SK-N-SH treated with all-trans-retinoic acid at 6 μM for 48 hours (cell line): ENCODE measurements around the gene MAGEB17.
"Not testable (repeated sequence)": the region's sequence is repeated elsewhere in the genome, so short reads cannot be mapped to it uniquely, and the experiment has no call there.

Experiments used
- ATAC-seq: fragments of 200-7000 bp; cut with Tn5 transposase; 3 replicates; pipeline ENCODE4 v1.9.1; 2020; ENCODE audit warnings: mild to moderate bottlenecking, moderate library complexity
- BACH2 ChIP-seq: fragments of 250-450 bp; sonication (Bioruptor Pico); IDR thresholded peaks from 2 replicates; pipeline ENCODE4 v1.9.0; 2021; ENCODE audit warnings: mild to moderate bottlenecking, borderline replicate concordance
- CSDC2 ChIP-seq: fragments of 250-450 bp; sonication (Bioruptor Pico); IDR thresholded peaks from 2 replicates; pipeline ENCODE4 v1.5.0; 2020; ENCODE audit warnings: mild to moderate bottlenecking, moderate library complexity
- GLIS3 ChIP-seq: fragments of 250-450 bp; sonication (Bioruptor Pico); IDR thresholded peaks from 2 replicates; pipeline ENCODE4 v1.5.0; 2020; ENCODE audit warnings: mild to moderate bottlenecking, moderate library complexity
- ISL1 ChIP-seq: fragments of 250-450 bp; sonication (Bioruptor Pico); IDR thresholded peaks from 2 replicates; pipeline ENCODE4 v2.1.2; 2022; ENCODE audit warnings: mild to moderate bottlenecking, moderate library complexity
- OSR1 ChIP-seq: fragments of 250-450 bp; sonication (Bioruptor Pico); IDR thresholded peaks from 2 replicates; pipeline ENCODE4 v1.8.0; 2022; ENCODE audit warnings: moderate library complexity, mild to moderate bottlenecking, inconsistent platforms
- PPARA ChIP-seq: fragments of 250-450 bp; sonication (Bioruptor Pico); IDR thresholded peaks from 2 replicates; pipeline ENCODE4 v1.5.0; 2020; ENCODE audit warnings: mild to moderate bottlenecking, borderline replicate concordance
- TCF4 ChIP-seq: fragments of 250-450 bp; sonication (Bioruptor Pico); IDR thresholded peaks from 2 replicates; pipeline ENCODE4 v1.8.0; 2021; ENCODE audit warnings: mild to moderate bottlenecking, moderate library complexity, borderline replicate concordance
- TOX ChIP-seq: fragments of 250-450 bp; sonication (Bioruptor Pico); IDR thresholded peaks from 2 replicates; pipeline ENCODE4 v1.8.0; 2021; ENCODE audit warnings: mild to moderate bottlenecking, moderate library complexity, borderline replicate concordance
- ZC3H10 ChIP-seq: fragments of 250-450 bp; sonication (Bioruptor Pico); IDR thresholded peaks from 2 replicates; pipeline ENCODE4 v1.5.1; 2021; ENCODE audit warnings: mild to moderate bottlenecking, moderate library complexity
- ZFP3 ChIP-seq: fragments of 250-450 bp; sonication (Bioruptor Pico); IDR thresholded peaks from 2 replicates; pipeline ENCODE4 v1.5.0; 2020; ENCODE audit warnings: mild to moderate bottlenecking, moderate library complexity
- ZFP30 ChIP-seq: fragments of 450-650 bp; formaldehyde crosslinking; IDR thresholded peaks from 2 replicates; pipeline ENCODE4 v1.5.0; 2022; ENCODE audit warnings: mild to moderate bottlenecking, moderate library complexity
- ZNF565 ChIP-seq: fragments of 450-650 bp; formaldehyde crosslinking; conservative IDR thresholded peaks from 2 replicates; pipeline ENCODE4 v1.5.0; 2020; ENCODE audit warnings: low read depth, mild to moderate bottlenecking, moderate library complexity
- ZNF8 ChIP-seq: fragments of 450-650 bp; formaldehyde crosslinking; IDR thresholded peaks from 2 replicates; pipeline ENCODE4 v1.5.0; 2020; ENCODE audit warnings: mild to moderate bottlenecking, moderate library complexity
- TF ChIP-seq, protein P1 (sequence below): fragments of 250-450 bp; sonication (Bioruptor Pico); IDR thresholded peaks from 2 replicates; pipeline ENCODE4 v1.5.0; 2020; ENCODE audit warnings: mild to moderate bottlenecking, moderate library complexity
- TF ChIP-seq, protein P2 (sequence below): fragments of 250-450 bp; sonication (Bioruptor Pico); IDR thresholded peaks from 2 replicates; pipeline ENCODE4 v1.5.1; 2020; ENCODE audit warnings: low read depth, mild to moderate bottlenecking, moderate library complexity
- TF ChIP-seq, protein P3 (sequence below): fragments of 250-450 bp; sonication (Bioruptor Pico); IDR thresholded peaks from 2 replicates; pipeline ENCODE4 v1.5.1; 2021; ENCODE audit warnings: mild to moderate bottlenecking, moderate library complexity
- TF ChIP-seq, protein P4 (sequence below): fragments of 250-450 bp; sonication (Bioruptor Pico); IDR thresholded peaks from 2 replicates; pipeline ENCODE4 v1.8.0; 2021; ENCODE audit warnings: low read depth, mild to moderate bottlenecking, moderate library complexity, borderline replicate concordance
- TF ChIP-seq, protein P5 (sequence below): fragments of 250-450 bp; sonication (Bioruptor Pico); IDR thresholded peaks from 2 replicates; pipeline ENCODE4 v1.8.0; 2020; ENCODE audit warnings: mild to moderate bottlenecking, moderate library complexity, borderline replicate concordance

MAGEB17 gene

DNA sequence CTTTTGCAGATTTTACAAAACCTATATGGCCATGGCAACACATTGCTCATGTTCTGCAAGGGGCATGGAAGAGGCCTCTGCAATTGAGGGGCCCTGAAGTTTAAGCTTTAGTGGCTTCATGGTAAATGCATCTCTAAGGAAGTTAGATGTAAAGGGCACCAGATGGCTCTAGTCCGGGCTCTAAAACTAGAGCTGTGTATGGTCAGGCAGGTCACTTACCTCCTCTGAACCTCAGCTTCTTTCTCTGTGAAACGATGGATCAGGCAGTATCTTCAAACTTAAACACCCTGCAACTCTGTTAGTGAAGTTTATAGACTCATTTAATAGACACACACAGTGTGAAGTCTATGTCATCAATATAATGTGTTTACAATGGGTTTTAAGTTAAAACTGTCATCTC is 10.0 kb downstream of the MAGEB17 start:
- TF ChIP-seq, protein P1, sequence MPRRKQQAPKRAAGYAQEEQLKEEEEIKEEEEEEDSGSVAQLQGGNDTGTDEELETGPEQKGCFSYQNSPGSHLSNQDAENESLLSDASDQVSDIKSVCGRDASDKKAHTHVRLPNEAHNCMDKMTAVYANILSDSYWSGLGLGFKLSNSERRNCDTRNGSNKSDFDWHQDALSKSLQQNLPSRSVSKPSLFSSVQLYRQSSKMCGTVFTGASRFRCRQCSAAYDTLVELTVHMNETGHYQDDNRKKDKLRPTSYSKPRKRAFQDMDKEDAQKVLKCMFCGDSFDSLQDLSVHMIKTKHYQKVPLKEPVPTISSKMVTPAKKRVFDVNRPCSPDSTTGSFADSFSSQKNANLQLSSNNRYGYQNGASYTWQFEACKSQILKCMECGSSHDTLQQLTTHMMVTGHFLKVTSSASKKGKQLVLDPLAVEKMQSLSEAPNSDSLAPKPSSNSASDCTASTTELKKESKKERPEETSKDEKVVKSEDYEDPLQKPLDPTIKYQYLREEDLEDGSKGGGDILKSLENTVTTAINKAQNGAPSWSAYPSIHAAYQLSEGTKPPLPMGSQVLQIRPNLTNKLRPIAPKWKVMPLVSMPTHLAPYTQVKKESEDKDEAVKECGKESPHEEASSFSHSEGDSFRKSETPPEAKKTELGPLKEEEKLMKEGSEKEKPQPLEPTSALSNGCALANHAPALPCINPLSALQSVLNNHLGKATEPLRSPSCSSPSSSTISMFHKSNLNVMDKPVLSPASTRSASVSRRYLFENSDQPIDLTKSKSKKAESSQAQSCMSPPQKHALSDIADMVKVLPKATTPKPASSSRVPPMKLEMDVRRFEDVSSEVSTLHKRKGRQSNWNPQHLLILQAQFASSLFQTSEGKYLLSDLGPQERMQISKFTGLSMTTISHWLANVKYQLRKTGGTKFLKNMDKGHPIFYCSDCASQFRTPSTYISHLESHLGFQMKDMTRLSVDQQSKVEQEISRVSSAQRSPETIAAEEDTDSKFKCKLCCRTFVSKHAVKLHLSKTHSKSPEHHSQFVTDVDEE (CRISPR knock-in tag): no peak
- TF ChIP-seq ISL1 (CRISPR knock-in tag): no peak
- no peak for TF ChIP-seq BACH2 (CRISPR knock-in tag)
- TF ChIP-seq TCF4 (CRISPR knock-in tag): no peak
- TF ChIP-seq ZC3H10: no peak
- TF ChIP-seq, protein P2, sequence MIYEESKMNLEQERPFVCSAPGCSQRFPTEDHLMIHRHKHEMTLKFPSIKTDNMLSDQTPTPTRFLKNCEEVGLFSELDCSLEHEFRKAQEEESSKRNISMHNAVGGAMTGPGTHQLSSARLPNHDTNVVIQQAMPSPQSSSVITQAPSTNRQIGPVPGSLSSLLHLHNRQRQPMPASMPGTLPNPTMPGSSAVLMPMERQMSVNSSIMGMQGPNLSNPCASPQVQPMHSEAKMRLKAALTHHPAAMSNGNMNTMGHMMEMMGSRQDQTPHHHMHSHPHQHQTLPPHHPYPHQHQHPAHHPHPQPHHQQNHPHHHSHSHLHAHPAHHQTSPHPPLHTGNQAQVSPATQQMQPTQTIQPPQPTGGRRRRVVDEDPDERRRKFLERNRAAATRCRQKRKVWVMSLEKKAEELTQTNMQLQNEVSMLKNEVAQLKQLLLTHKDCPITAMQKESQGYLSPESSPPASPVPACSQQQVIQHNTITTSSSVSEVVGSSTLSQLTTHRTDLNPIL (CRISPR knock-in tag): no peak
- TF ChIP-seq, protein P3, sequence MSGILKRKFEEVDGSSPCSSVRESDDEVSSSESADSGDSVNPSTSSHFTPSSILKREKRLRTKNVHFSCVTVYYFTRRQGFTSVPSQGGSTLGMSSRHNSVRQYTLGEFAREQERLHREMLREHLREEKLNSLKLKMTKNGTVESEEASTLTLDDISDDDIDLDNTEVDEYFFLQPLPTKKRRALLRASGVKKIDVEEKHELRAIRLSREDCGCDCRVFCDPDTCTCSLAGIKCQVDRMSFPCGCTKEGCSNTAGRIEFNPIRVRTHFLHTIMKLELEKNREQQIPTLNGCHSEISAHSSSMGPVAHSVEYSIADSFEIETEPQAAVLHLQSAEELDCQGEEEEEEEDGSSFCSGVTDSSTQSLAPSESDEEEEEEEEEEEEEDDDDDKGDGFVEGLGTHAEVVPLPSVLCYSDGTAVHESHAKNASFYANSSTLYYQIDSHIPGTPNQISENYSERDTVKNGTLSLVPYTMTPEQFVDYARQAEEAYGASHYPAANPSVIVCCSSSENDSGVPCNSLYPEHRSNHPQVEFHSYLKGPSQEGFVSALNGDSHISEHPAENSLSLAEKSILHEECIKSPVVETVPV (CRISPR knock-in tag): no peak
- no peak for TF ChIP-seq ZNF8
- TF ChIP-seq ZNF565 (CRISPR knock-in tag): no peak
- TF ChIP-seq, protein P4, sequence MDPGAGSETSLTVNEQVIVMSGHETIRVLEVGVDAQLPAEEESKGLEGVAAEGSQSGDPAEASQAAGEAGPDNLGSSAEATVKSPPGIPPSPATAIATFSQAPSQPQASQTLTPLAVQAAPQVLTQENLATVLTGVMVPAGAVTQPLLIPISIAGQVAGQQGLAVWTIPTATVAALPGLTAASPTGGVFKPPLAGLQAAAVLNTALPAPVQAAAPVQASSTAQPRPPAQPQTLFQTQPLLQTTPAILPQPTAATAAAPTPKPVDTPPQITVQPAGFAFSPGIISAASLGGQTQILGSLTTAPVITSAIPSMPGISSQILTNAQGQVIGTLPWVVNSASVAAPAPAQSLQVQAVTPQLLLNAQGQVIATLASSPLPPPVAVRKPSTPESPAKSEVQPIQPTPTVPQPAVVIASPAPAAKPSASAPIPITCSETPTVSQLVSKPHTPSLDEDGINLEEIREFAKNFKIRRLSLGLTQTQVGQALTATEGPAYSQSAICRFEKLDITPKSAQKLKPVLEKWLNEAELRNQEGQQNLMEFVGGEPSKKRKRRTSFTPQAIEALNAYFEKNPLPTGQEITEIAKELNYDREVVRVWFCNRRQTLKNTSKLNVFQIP: no peak
- TF ChIP-seq ZFP3 (CRISPR knock-in tag): no peak
- TF ChIP-seq GLIS3 (CRISPR knock-in tag): no peak
- TF ChIP-seq PPARA (CRISPR knock-in tag): no peak
- TF ChIP-seq CSDC2: no peak
- TF ChIP-seq, protein P5, sequence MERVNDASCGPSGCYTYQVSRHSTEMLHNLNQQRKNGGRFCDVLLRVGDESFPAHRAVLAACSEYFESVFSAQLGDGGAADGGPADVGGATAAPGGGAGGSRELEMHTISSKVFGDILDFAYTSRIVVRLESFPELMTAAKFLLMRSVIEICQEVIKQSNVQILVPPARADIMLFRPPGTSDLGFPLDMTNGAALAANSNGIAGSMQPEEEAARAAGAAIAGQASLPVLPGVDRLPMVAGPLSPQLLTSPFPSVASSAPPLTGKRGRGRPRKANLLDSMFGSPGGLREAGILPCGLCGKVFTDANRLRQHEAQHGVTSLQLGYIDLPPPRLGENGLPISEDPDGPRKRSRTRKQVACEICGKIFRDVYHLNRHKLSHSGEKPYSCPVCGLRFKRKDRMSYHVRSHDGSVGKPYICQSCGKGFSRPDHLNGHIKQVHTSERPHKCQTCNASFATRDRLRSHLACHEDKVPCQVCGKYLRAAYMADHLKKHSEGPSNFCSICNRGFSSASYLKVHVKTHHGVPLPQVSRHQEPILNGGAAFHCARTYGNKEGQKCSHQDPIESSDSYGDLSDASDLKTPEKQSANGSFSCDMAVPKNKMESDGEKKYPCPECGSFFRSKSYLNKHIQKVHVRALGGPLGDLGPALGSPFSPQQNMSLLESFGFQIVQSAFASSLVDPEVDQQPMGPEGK (CRISPR knock-in tag): no peak
- ATAC-seq: no peak

DNA sequence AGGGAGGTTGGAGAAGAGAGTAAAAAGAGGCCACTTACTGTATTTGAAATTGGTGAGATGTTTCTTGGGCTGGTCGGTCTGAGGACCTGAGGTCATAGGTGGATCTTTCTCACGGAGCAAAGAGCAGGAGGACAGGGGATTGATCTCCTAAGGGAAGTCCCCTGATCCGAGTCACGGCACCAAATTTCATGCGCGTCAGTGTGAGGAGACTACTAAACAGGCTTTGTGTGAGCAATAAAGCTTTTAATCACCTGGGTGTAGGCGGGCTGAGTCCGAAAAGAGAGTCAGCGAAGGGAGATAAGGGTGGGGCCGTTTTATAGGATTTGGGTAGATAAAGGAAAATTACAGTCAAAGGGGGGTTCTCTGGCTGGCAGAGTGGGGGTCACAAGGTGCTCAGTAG is 16.6 kb downstream of the MAGEB17 start:
- ATAC-seq: not testable (repeated sequence)

DNA sequence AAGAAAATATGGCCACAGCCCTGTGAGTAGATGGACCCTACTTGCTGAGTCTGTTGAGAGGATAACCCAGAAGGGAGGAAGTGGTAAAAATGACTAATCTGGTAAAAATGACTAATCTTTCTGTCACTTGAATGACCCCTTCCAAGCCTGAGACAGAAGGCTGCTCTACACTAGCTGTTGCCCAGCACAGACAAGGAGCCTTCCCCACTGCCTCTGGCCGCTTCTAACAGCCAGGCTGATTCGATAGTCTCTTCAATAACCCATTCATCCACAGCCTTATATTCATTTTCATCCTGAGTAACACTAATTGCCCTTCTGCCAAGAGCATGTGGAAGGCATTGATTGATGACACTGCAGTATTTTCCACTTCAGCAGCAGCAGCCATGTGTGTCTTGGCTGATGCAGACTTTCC is 18.4 kb downstream of the MAGEB17 start:
- peak; percentile 92 for ATAC-seq
- no peak for TF ChIP-seq GLIS3 (CRISPR knock-in tag)
- TF ChIP-seq, protein P1 (CRISPR knock-in tag): no peak
- no peak for TF ChIP-seq PPARA (CRISPR knock-in tag)
- TF ChIP-seq TOX (CRISPR knock-in tag): no peak
- no peak for TF ChIP-seq OSR1
- TF ChIP-seq TCF4 (CRISPR knock-in tag): no peak
- no peak for TF ChIP-seq ZFP30 (CRISPR knock-in tag)
- TF ChIP-seq, all 23 proteins: peak for 0
